GM18873 (cell line): Measurements from ENCODE around the gene TSPAN33.
"Not testable (repeated sequence)": the region's sequence is repeated elsewhere in the genome, so short reads cannot be mapped to it uniquely, and the experiment has no call there.

Source experiments
- ATAC-seq: cut with Tn5 transposase; IDR thresholded peaks from one replicate; pipeline ENCODE4 v1.9.1; 2021; ENCODE audit warnings: mild to moderate bottlenecking, moderate library complexity, moderate number of reproducible peaks; ENCODE audit not compliant: unreplicated experiment, low FRiP score

The TSPAN33 gene

DNA sequence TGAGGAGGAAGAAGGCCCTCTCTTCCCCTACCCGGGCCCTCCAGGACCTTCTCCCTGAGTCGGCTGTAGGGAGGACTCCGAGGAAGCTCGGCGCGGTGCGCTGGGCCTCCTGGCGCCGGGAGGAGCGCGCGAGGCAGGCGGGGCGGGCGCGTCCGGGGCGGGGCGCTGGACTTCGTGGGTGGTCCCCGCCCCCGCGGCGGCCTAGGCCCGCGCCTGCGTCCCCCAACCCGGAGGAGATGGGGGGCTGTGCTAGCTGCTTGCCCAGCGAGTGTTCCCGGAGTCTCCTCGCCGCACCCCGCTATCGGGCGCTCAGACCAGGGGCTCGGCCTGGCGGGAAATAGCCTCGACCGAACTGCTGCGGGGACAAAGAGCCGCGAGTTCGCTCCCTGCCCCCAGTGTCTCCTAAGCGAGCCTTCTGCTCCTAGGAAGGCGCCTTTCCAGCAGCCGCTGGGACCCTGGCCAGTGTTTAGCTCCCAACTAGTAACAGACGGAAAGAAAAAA is 24.7 kb downstream of the TSPAN33 start:
- no peak for ATAC-seq

DNA sequence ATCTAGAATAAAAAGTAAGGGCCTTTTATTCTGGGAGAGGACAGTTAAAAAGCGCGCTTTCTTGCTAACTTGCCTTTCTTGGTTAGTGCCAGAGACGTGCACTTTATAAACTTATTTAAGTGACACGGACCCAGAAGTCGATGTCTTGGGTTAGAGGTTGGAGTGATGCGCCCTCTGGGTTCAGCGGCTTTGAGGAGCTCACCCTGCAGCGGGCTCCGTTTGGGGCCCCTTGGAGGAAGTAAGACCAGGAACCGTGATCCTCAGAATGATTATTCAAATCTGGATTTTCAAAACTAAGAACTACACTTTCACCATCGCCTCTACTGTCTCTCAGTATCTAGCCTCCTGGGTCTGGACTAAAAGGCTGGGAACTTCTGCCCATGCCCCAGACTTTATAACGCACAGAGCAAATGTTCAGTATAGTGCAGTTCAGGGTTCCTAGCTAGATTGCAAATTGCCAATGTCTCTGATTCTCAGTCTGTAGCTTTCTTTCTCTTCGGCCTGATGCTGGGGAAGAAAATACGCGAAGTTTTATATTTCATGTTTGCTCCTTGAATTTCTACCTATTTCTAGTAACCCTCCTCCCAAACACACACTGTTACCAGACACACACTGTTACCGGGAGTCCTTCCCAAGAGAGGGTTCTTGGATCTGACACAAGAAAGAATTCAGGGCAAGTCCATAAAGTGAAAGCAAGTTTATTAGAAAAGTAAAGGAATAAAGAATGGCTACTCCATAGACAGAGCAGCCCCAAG is 25.4 kb downstream of the TSPAN33 start:
- ATAC-seq = no peak

DNA sequence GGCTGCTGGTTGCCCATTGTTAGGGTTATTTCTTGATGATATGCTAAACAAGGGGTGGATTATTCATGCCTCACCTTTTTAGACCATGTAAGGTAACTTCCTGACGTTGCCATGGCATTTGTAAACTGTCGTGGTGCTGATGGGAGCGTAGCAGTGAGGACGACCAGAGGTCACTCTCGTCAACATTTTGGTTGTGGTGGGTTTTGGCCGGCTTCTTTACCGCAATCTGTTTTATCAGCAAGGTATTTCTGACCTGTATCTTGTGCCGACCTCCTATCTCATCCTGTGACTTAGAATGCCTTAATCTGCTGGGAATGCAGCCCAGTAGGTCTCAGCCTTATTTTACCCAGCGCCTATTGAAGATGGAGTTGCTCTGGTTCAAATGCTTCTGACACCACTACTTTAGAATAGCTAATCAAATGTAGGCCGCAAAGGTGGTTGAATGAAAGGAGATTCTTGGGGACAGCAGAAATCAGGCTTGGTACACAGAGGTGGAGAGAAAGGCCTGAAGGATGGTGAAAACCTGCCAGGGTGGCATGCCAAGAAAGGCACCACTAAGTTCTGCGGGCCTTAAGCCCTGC is 26.0 kb downstream of the TSPAN33 start:
- ATAC-seq = no peak

DNA sequence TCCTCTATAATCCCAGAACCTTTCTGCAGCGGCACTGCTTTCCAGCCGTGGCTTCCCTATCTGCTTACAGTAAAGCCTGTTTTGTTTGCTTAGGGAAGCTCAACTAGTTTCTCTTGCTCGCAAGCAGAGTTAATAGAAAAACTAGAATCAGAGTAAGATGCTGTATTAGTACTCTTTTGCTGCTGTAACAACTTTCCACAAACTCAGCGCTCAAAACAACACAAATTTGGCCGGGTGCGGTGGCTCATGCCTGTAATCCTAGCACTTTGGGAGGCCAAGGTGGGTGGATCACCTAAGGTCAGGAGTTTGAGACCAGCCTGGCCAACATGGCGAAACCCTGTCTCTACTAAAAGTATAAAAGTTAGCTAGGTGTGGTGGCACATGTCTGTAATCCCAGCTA is 29.4 kb downstream of the TSPAN33 start:
- ATAC-seq = not testable (repeated sequence)

DNA sequence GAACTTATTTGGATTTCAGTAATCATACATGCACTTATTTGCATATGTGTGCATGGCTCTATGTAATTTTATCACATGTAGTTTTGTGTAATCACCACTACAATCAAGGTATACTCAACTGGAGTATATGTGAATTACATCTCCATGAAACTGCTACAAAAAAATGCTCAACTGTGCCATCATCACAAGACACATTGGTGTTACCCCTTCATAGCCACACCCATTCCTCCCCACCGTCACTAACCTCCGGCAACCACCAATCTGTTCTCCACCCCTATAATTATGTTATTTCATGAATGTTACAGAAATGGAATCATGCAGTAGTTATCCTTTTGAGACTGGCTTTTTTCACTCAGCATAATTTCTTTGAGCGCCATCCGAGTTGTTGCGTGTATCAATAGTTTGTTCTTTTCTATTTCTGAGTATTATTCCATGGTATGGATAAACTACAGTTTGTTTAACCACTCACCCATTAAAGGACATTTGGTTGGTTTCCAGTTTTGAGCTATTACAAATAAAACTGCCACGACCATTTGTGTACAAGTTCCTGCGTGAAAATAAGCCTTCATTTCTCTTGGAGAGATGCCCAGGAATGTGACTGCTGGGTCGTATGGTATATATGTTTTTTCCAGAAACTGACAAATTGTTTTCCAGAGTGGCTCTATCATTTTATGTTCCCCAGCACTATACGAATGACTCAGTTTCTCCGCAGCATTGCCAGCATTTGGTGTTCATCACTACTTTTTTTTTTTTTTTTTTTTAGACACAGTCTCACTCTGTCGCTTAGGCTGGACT is 32.6 kb downstream of the TSPAN33 start:
- ATAC-seq = no peak

DNA sequence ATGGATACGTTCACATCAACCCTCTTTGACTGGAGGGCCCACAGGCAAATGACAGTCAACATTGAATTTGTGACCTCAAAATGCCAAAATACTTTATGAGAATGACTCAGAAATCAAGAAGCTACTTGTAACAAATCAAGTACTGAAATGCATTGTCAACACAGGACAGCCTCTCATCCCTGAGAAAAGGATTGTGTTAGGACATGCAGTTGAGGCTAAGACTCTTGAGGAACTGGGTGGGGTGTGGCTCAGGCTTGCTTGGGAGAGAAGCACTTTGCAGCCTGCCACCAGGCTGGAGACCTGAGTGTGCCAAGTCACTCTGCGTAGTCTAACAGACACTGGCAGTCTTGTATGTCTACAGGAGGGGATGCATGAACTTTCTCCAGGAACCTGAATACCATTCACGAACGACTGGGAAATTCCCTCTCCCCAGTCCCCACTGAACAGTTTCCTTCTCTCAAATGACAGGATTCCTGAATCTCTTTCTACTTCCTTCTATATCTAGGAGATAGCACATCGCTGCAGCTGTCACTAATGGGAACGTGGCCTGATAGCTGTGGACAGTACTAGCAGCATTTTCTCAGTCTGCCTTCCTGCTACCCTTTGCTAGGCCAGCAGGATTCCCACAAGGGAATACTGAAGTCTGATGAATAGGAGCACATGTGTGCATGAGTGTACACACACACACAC is 40.6 kb downstream of the TSPAN33 start:
- ATAC-seq = no peak

DNA sequence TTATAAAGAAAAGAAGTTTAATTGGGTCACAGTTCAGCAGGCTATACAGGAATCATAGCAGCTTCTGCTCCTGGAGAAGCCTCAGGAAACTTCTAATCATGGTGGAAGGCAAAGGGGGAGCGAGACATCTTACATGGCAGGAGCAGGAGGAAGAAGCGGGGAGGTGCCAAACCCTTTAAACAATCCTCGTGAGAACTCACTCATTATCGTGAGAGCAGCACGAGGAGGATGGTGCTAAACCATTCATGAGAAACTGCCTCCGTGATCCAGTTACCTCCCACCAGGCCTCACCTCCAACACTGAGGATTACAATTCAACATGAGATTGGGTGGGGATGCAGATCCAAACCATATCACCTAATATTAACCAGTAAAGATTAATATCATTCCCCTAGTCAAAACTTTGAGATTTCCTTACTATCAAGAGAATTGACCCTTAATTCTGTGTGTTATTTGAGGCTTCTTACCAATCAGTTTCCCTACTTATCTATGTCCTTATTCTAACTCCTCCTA is 42.3 kb downstream of the TSPAN33 start:
- no peak for ATAC-seq

DNA sequence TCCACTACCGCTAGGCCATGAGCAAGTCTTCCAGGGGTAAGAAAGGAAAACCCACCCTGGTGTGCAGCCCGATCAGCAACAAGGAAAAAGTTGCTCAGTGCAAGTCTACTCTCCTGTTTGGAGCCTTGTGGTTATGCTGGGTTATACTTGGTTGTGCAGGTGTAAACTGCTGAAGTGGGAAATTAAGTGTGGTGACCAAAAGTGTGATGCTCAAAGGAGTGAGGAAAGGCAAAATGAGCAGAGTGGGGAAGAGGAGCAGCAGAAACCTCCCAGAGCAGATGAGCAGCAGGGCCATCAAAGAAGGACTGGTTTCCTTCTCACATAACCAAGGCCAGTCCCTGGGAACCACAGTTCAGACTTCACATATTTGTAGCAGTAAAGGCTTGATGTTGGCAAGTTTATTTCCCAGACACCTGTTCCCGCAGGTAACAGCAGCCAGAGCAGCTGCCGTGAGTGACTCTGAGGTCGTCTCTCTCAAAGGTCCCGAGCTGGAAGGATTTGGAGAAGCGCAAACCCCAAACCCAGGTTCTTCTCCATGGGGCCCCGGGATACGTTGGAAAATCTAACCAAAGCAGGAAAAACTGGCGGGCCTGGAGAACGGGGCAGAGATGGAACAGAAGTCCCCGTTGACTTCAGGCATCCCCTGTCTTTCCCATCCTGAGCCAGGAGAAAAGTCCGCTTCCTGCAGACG is 43.3 kb downstream of the TSPAN33 start:
- no peak for ATAC-seq

DNA sequence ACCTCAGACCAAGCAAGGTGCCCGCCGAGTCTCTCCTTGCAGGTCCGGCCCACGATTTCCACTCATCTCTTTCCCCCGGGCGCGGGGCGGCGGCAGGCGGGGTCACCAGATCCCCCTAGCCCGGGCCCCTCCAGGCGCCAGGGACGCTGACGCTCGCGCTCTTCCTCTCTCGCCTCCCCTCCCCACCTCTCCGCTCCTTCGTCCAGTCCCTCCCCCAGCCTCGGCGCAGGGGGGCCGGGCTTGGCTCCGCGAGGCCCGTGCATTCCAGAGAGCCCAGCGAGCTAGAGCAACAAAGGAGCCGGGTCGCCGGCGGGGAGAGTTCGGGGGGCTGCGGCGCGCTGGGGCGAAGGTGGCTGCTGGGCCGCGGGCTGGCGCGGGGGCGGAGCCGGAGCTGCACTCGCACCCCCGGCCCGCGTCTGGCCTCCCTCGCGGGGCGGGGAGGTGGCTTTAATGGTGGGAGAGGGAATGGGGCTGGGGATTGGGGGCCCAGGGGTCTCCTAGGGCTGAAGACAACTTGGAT is 43.9 kb downstream of the TSPAN33 start, which contains the start of gene SMO:
TSS of gene SMO (plus strand) at position 262 of the 520 bp plus-strand sequence. CDS start 519 bp downstream, outside the sequence.
- ATAC-seq = no peak

DNA sequence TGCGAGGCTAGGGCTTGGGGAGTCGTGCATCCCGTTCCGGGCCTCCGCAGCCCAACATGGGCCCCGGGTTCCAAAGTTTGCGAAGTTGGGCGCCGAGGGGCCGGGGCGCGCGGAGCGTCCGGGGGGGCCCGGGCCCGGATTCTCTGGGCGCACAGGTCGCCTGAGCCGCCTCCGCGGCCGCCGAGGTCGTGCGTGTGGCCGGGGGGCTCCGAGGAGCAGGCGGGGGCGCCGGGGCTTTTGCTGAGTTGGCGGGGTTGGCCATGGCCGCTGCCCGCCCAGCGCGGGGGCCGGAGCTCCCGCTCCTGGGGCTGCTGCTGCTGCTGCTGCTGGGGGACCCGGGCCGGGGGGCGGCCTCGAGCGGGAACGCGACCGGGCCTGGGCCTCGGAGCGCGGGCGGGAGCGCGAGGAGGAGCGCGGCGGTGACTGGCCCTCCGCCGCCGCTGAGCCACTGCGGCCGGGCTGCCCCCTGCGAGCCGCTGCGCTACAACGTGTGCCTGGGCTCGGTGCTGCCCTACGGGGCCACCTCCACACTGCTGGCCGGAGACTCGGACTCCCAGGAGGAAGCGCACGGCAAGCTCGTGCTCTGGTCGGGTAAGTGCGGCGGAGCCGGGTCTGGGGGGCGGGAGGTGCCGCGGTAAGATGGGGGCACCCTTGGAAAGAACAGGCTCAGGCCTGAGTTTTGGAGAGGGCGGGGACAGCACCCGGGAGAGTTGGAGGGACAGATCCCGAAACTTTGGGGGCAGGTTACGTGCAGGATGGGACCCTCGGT is 44.6 kb downstream of the TSPAN33 start:
- no peak for ATAC-seq

DNA sequence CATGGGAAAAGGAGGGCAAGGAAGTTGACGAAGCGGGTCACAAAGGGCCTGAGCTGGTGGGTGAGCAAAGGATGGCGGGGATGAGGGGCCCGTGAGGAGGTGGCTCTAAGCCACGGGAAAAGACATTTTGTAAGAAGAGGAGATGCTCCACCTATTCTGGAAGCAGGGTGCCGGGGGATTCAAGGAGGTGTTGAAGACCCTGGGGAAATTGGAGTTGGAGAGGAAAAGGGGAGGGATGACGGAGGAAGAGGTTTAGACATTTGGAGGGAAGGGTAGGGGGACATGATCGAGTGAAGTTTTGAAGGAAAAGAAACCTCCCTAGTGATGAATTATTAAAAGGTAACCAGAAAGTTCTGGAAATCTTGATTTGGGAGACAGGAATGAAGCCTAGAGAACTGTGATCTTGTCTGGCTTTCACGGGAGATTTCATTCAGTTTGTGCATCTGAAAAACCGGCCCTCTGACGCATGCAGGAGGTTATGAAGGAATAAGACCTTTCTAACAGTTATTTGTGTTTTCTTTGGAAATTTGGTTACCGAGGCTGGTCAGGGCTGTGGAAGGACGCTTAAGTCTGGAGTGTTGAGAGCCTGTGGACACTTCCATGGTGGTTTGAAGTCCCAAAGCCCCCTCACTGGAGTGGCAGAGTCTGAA is 45.3 kb downstream of the TSPAN33 start:
- no peak for ATAC-seq

DNA sequence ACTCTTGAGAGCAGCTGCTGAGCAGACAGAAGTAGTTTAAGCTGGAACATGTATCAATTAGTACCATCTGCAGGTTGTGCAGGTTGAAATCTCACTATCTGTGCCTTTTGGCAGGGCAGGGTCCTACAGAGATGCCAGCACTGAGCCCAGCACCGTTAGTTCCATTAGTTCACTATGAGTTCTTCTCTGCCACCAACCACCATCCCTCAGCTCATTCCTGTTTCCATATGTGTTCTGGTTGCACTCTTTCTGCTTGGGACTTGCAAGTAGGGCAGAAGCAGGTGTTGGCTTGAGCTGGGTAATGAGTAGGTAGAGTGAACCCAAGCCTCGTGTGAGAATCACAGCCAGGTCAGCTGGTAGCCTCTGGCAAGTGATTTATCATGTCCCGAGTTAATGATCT is 46.8 kb downstream of the TSPAN33 start:
- no peak for ATAC-seq

DNA sequence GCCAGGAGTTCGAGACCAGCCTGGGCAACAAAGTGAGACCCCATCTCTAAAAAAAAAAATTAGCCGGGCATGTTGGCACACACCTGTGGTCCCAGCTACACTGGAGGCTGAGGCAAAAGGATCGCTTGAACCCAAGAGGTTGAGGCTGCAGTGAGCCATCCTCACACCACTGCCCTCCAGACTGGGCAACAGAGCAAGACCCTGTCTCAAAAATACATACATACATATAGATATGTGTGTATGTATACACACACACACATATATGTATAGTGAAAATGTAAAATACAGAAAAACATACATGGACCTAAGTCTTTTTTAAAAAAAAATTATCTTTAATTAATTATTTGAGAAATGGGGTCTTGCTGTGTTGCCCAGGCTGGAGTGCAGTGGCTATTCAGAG is 49.4 kb downstream of the TSPAN33 start:
- no peak for ATAC-seq

DNA sequence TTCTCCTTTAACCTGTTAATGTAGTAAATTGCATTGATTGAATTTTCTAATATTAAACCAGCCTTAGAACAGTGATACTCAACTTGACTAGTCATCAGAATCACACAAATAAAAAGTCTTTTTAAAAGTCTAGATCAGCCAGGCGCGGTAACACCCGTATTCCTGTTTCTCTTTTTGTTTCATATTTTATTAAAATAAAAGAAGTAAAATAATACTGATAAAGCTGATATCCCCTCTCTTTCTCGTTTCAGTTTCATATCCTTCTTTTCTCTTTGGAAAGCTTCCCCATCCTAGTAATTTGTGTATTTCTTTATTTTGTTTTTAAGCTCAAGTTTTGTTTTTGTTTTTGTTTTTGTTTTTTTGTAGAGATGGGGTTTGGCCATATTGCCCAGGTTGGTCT is 53.3 kb downstream of the TSPAN33 start:
- ATAC-seq = no peak

DNA sequence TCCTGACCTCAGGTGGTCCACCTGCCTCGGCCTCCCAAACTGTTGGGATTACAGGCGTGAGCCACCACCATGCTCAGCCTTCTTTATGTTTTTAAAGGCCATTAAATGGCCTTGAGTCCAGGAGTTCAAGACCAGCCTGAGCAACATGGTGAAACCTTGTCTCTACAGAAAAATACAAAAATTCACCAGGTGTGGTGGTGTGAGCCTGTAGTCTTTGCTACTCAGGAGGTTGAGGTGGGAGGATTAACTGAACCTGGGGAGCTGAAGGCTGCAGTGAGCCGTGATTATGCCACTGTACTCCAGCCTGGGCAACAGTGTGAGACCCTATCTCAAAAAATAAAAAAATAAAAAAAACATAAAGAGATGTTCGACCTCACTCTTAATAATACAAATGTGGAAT is 54.9 kb downstream of the TSPAN33 start:
- no peak for ATAC-seq

DNA sequence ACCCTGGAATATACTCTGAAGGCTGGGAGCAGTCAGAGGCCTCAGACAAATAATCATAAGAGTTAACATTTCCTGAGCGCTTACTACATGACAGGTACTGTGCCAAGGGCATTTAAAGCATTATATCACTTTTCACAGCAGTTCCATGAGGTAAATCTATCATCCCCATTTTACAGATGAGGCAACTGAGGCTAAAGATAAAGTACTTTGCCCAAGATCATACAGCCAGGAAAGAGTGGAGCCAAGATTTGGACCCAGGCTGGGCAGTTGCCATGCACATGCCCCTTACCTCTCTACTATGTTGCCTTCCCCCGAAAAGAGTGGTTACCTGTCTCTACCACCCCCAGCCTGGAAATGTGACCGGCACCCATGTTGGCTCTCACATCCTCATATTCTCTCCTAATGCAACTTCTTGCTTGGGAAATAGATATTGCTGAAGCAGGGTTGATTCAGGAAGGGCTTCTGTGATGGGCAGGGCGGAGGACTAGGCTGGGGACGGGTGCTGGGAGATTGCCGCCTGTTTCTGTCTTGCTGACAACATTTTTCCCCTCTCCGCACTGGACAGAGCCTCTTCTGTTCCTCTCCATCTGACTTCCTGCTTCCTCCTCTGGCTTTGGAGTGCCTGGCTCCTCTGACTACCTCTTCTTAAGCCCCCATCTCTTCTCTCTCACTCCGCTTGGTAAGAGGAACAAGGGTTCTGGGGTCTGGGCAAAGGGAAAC is 57.7 kb downstream of the TSPAN33 start:
- ATAC-seq = no peak

DNA sequence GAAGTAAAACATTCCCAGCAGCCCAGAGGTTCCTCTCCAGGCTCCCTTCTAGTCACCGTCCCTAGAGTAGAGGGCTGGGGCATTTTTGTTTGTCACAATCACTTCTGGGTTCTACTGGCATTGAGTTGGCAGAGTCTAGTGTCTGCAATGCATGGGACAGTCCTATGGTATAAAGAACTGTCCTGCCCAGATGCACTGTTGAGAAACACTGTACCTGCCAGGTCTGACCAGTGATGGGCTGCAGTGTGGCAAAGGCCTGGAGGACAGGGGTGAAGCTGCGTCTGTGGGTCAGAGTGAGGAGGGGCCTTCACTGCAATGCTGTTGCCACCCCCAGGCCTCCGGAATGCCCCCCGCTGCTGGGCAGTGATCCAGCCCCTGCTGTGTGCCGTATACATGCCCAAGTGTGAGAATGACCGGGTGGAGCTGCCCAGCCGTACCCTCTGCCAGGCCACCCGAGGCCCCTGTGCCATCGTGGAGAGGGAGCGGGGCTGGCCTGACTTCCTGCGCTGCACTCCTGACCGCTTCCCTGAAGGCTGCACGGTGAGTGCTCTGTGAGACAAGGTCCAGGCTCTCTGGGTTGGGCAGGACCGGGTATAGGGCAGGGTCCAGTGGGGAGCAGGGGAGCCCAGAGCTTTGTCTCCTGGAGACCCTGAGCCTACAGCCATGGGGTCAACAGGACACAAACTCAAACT is 58.7 kb downstream of the TSPAN33 start:
- ATAC-seq = no peak
